HG03354 (cell line): Measurements from ENCODE around the gene KRT12.
"Not testable (repeated sequence)": the region's sequence is repeated elsewhere in the genome, so short reads cannot be mapped to it uniquely, and the experiment has no call there.

Experiments used
- ATAC-seq: cut with Tn5 transposase; IDR thresholded peaks from one replicate; pipeline ENCODE4 v1.9.1; 2021; ENCODE audit warnings: mild to moderate bottlenecking; ENCODE audit not compliant: unreplicated experiment, poor library complexity, severe bottlenecking

The KRT12 gene

GRCh38 chr17:40818733-40819527 lies 48.1 kb downstream of the KRT12 start:
- ATAC-seq, result peak; percentile 90

DNA sequence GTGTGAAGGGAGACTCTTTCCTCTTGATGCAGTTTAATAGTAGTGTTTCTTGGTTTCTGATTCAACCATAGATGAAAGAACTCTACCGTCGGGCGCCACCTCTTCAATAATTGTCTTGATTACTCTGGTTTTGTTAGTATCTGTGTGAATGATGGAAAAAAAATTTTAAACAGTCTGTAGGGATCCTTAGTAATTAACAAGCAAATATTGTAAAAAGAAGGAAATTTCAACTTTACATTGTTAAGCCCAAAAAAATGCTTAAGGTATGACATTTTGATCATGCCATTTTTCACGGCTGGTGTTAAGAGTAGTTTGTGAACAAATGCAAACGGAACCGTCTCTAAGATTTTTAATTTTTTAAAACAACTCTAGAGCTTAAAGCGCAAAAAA lies 48.7 kb downstream of the KRT12 start:
- no peak for ATAC-seq

DNA sequence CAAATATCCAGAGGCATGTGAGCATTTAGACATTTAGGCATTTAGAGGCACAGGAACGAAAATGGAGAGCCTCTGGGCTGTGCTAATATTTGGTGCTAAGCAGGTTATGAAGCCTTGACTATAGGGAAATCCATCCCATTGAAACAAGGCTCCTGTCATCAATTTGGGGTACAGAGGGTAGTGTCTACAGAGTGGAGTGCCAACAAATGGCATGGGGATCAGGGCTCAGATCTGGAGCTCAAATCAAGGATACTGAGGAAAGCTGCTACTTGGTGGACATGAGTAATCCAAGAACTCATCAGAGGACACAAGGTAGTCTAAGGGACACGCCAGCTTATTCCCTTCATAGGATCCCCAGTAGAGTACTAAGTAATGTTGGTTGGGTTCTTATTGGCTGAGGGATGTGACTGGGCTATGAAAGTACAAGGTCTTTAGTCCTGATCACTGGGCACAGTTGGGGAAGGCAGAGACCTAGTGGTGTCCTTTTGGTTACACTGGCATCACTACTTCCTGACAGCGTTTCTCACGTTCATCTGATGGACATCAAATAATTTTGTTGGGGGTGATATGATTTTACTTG lies 49.8 kb downstream of the KRT12 start:
- ATAC-seq, result no peak

DNA sequence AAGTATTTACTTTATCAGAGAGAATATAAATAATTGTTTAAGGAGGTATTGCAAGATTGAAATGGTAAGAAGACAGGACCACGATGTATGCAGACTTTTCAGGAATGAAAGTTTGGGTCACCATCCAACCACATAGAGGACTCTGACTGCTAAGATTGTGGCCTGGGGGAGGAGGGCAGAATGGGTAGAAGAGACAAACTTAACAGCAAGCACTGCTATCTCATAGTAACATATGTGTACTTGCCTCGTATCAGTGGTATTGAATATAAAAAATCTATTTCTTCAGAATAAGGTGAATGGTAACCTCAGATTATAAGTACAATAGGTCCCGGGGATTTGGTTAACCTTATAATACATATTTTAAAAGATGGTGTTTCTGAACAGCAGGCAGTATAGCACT lies 50.5 kb downstream of the KRT12 start:
- ATAC-seq, result no peak

- ATAC-seq, result no peak
Measured at GRCh38 chr17:40815381-40815780, 51.6 kb downstream of the KRT12 start.

GRCh38 chr17:40814657-40815056 lies 52.4 kb downstream of the KRT12 start:
- not testable (repeated sequence) for ATAC-seq

GRCh38 chr17:40813804-40814203 lies 53.2 kb downstream of the KRT12 start:
- ATAC-seq, result no peak

GRCh38 chr17:40812639-40813038 lies 54.4 kb downstream of the KRT12 start:
- no peak for ATAC-seq
